Mesenchymal stem cell (in vitro differentiated cells and primary cell): ENCODE data around the gene RIN3.
A peak's percentile ranks its signal among the peaks of the same experiment; 100 is the strongest.

Experiments used
- DNase-seq: peaks from one replicate; pipeline ENCODE4 v3.0.0-alpha.2; 2013
- H2AFZ ChIP-seq: one replicate; pipeline ENCODE4 v1.6.1; 2013; ENCODE audit warnings: low read depth, mild to moderate bottlenecking, control low read depth, inconsistent platforms, low read length, moderate library complexity
- H2AK5ac ChIP-seq: 2 replicates; pipeline ENCODE4 v1.6.1; 2013; ENCODE audit warnings: low read length, moderate library complexity, mild to moderate bottlenecking, inconsistent platforms; ENCODE audit not compliant: severe bottlenecking
- H2BK120ac ChIP-seq: one replicate; pipeline ENCODE4 v1.6.1; 2013; ENCODE audit warnings: low read depth, mild to moderate bottlenecking, inconsistent platforms, low read length, moderate library complexity
- H2BK12ac ChIP-seq, 2 experiments: one replicate each; pipeline ENCODE4 v1.6.1; 2013; ENCODE audit warnings: inconsistent platforms in 2 of 2, low read length in 2 of 2, mild to moderate bottlenecking in 2 of 2, moderate library complexity in 2 of 2, control low read depth in 1 of 2
- H2BK15ac ChIP-seq: one replicate; pipeline ENCODE4 v1.6.1; 2013; ENCODE audit warnings: mild to moderate bottlenecking, low read depth, inconsistent platforms; ENCODE audit not compliant: poor library complexity, severe bottlenecking
- H2BK5ac ChIP-seq: 2 replicates; pipeline ENCODE4 v1.6.1; 2013; ENCODE audit warnings: low read depth, mild to moderate bottlenecking, low read length, control low read depth, inconsistent platforms; ENCODE audit not compliant: poor library complexity, severe bottlenecking
- H3K14ac ChIP-seq, 2 experiments: one replicate each; pipeline ENCODE4 v1.6.1; 2013; ENCODE audit warnings: inconsistent platforms in 2 of 2, low read length in 2 of 2, control low read depth in 1 of 2, mild to moderate bottlenecking in 1 of 2, moderate library complexity in 1 of 2
- H3K18ac ChIP-seq, 2 experiments: one replicate each; pipeline ENCODE4 v1.6.1; 2013; ENCODE audit warnings: inconsistent platforms in 2 of 2, low read length in 2 of 2, control low read depth in 1 of 2, low read depth in 1 of 2, mild to moderate bottlenecking in 1 of 2
- H3K23ac ChIP-seq, 2 experiments: one replicate each; pipeline ENCODE4 v1.6.1; 2013; ENCODE audit warnings: inconsistent platforms in 2 of 2, low read length in 2 of 2, mild to moderate bottlenecking in 2 of 2, moderate library complexity in 2 of 2, control low read depth in 1 of 2
- H3K27ac ChIP-seq: 2 replicates; pipeline ENCODE4 v1.5.1; 2013; ENCODE audit warnings: mild to moderate bottlenecking, moderate library complexity, low read length, control low read depth, inconsistent platforms; ENCODE audit not compliant: poor library complexity, severe bottlenecking
- H3K27me3 ChIP-seq, 2 experiments: 2 replicates each; pipeline versions ENCODE4 v1.6.1 to v1.7.0; 2013; ENCODE audit warnings: low read length in 2 of 2, mild to moderate bottlenecking in 2 of 2, moderate library complexity in 2 of 2, control low read depth in 1 of 2, inconsistent platforms in 1 of 2; ENCODE audit not compliant: control insufficient read depth in 1 of 2, insufficient read depth in 1 of 2
- H3K36me3 ChIP-seq, 2 experiments: 2 replicates each; pipeline versions ENCODE4 v1.6.1 to v1.7.0; 2013; ENCODE audit warnings: low read length in 2 of 2, control low read depth in 1 of 2, inconsistent platforms in 1 of 2, low read depth in 1 of 2, mild to moderate bottlenecking in 1 of 2; ENCODE audit not compliant: insufficient read depth in 2 of 2, control insufficient read depth in 1 of 2
- H3K4ac ChIP-seq, 2 experiments: one replicate each; pipeline ENCODE4 v1.6.1; 2013; ENCODE audit warnings: inconsistent platforms in 2 of 2, low read length in 2 of 2, mild to moderate bottlenecking in 2 of 2, moderate library complexity in 2 of 2, control low read depth in 1 of 2, low read depth in 1 of 2
- H3K4me1 ChIP-seq: 2 replicates; pipeline ENCODE4 v1.6.1; 2013; ENCODE audit warnings: low read depth, low read length, control low read depth; ENCODE audit not compliant: control insufficient read depth, insufficient read depth
- H3K4me2 ChIP-seq: 2 replicates; pipeline ENCODE4 v1.6.1; 2013; ENCODE audit warnings: low read length, mild to moderate bottlenecking, inconsistent platforms; ENCODE audit not compliant: poor library complexity, severe bottlenecking
- H3K4me3 ChIP-seq, 2 experiments: 2 replicates each; pipeline versions ENCODE4 v1.5.1 to v1.7.0; 2013; ENCODE audit warnings: low read length in 2 of 2, mild to moderate bottlenecking in 2 of 2, control low read depth in 1 of 2, low read depth in 1 of 2; ENCODE audit not compliant: insufficient read depth in 1 of 2
- H3K79me1 ChIP-seq: replicated peaks from 2 replicates; pipeline ENCODE4 v1.6.1; 2013; ENCODE audit warnings: mild to moderate bottlenecking, control low read depth, low read length, inconsistent platforms; ENCODE audit not compliant: poor library complexity, severe bottlenecking
- H3K9ac ChIP-seq: 2 replicates; pipeline ENCODE4 v1.7.0; 2013; ENCODE audit warnings: mild to moderate bottlenecking, low read length, moderate library complexity
- H3K9me3 ChIP-seq: 2 replicates; pipeline ENCODE4 v1.7.0; 2013; ENCODE audit warnings: mild to moderate bottlenecking, low read length; ENCODE audit not compliant: control insufficient read depth
- H4K8ac ChIP-seq: one replicate; pipeline ENCODE4 v1.6.1; 2013; ENCODE audit warnings: inconsistent platforms, mild to moderate bottlenecking, low read length, moderate library complexity
- H4K91ac ChIP-seq: one replicate; pipeline ENCODE4 v1.6.1; 2013; ENCODE audit warnings: mild to moderate bottlenecking, low read length, inconsistent platforms
- WGBS: methylation state at CpG from one replicate; pipeline ENCODE4 v1.1.7; 2013; ENCODE audit warnings: mixed read lengths; 5-methylcytosine and 5-hydroxymethylcytosine counted together

The RIN3 gene

DNA sequence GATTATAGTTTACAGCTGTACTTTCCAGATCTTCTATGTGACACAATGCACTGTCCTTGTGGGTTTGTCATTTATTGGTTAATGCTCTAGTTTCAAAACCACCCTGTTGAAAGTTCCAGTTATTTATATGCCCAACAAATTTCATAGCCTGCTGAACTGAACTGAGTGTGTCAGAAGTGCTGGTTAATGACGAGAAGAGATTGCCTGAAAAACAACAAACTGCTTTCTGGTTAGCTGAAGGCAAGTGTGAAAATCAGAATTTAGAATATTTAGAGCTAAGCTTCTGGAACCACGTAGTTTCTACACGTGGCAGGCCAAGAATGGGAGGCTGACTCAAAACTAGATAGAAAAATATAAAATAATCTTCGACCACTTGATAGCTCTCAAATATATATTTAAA is 19.1 kb upstream of the RIN3 start:
- Histone ChIP-seq H4K8ac (no peak overlapping the region), H3K9ac (no peak overlapping the region), H3K4me3 (no peak overlapping the region), H3K27ac (no peak overlapping the region), H3K4me2 (no peak overlapping the region), H2BK12ac (no peak overlapping the region), H3K27me3 (no peaks in the 10 kb centered on the region), H3K4me1 (peaks cover 4% of the 10 kb centered on the region), H3K4ac (no peak overlapping the region), H2AFZ (no peak overlapping the region), H2AK5ac (no peak overlapping the region), H2BK5ac (no peak overlapping the region), H3K18ac (no peak overlapping the region), H3K23ac (no peak overlapping the region), H4K91ac (no peak overlapping the region), H3K9me3 (no peaks in the 10 kb centered on the region), H3K36me3 (no peaks in the 10 kb centered on the region), H2BK15ac (no peak overlapping the region), H2BK120ac (no peak overlapping the region), H3K14ac (no peak overlapping the region), H3K79me1 (no peaks in the 10 kb centered on the region)
- DNase-seq: peak; percentile 59
- 77% methylated on average over 2 of the region's 4 CpGs for WGBS

DNA sequence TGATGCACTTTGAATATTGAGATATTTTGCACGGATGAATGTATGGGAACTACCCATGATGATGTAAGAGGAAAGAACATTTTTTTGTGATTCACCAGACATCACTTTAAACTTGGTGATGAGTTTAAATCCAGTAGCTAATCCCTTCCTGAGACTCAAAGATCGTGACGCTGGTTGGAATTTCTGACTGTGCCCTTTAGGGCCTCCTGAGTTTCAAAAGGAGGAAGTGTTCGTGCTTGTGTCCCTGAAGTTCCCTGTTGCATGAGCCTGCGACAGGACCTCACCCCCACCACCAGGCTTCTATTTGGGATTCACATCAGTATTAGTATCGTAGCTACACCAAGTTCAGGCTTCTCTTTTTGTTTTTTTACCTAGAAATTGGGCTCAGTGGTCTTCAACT is 18.6 kb upstream of the RIN3 start:
- Histone ChIP-seq H3K4me1 (peaks cover 2% of the 10 kb centered on the region), H2BK12ac (no peak overlapping the region), H3K23ac (no peak overlapping the region), H3K9ac (no peak overlapping the region), H2AFZ (no peak overlapping the region), H3K79me1 (no peaks in the 10 kb centered on the region), H3K27ac (no peak overlapping the region), H3K9me3 (no peaks in the 10 kb centered on the region), H4K8ac (peak overlapping the region; percentile 45), H2BK5ac (no peak overlapping the region), H3K4me3 (no peak overlapping the region), H3K4me2 (no peak overlapping the region), H3K36me3 (no peaks in the 10 kb centered on the region), H3K18ac (no peak overlapping the region), H2BK15ac (no peak overlapping the region), H3K14ac (no peak overlapping the region), H3K4ac (no peak overlapping the region), H4K91ac (no peak overlapping the region), H2BK120ac (no peak overlapping the region), H2AK5ac (no peak overlapping the region), H3K27me3 (no peaks in the 10 kb centered on the region)
- DNase-seq: peak; percentile 95
- WGBS: 43% methylated on average over 6 of the region's 6 CpGs

DNA sequence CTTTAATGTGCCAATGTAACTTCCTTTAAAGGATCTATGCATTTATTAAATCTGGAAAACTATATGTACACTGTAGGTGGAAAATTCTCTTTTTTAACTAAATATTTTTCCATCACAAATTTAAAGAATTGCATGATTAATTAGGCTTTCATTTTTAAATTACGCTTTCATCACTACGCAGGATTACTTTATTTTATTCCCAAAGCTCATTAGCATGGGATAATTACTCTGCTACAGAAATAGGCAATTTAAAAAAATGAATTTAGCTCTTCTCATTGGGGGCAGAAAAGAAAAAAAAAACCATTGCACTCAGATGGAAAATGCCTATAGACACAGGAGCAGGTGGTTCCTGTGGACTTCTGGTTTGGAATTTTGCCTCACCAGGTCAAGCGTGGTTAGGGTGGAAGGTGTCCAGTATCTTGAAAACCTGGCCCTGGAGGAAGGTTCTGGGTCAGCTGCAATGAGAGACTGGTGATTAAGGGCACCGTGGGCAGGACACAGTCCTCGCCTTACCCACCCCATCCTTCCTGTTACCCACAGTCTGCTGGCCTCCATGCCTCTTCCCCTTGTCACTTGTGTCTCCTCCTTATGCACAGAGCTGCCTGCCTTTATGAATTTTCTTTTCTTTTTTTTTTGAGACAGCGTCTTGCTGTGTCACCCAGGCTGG is 17.3 kb upstream of the RIN3 start:
- no peaks in the 10 kb centered on the region for H3K36me3 ChIP-seq
- H2BK5ac ChIP-seq: no peak overlapping the region
- WGBS: 89% methylated on average over 4 of the region's 6 CpGs
- H3K14ac ChIP-seq: no peak overlapping the region
- no peak overlapping the region for H3K9ac ChIP-seq
- no peak overlapping the region for H3K4me2 ChIP-seq
- H3K9me3 ChIP-seq: no peaks in the 10 kb centered on the region
- H2AK5ac ChIP-seq: no peak overlapping the region
- H2BK15ac ChIP-seq: no peak overlapping the region
- no peak overlapping the region for H3K18ac ChIP-seq
- H2BK120ac ChIP-seq: no peak overlapping the region
- no peaks in the 10 kb centered on the region for H3K27me3 ChIP-seq
- no peak overlapping the region for H2AFZ ChIP-seq
- H4K91ac ChIP-seq: peak overlapping the region; percentile 28
- no peak overlapping the region for H3K27ac ChIP-seq
- no peak overlapping the region for H3K23ac ChIP-seq
- no peak overlapping the region for H4K8ac ChIP-seq
- DNase-seq: no peak
- no peaks in the 10 kb centered on the region for H3K79me1 ChIP-seq
- peaks cover 1% of the 10 kb centered on the region for H3K4me1 ChIP-seq
- no peak overlapping the region for H2BK12ac ChIP-seq
- H3K4ac ChIP-seq: no peak overlapping the region
- H3K4me3 ChIP-seq: no peak overlapping the region

DNA sequence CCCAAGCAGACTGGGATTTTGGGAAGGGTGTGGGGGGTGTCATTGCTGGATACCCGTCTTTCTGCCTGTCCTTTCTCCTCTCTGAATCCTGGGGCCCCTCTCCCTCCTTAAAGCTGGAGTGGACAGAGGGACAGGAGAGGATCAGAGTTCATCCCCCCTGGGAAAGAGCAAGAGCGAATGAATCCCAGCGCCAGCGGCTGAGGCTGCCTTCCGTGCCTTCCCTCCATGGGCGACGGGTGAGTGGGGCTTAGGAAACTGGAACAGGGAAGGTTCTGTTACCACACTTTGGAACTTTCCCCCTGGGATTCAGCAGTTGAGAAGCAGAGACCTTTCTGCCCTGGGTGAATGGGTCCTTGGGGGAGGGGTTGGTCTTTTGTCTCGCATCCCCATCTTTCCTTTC is 16.2 kb upstream of the RIN3 start:
- WGBS: 93% methylated on average over 7 of the region's 8 CpGs
- H3K9ac ChIP-seq: no peak overlapping the region

More for the DNA sequence above, 16.2 kb upstream of the RIN3 start:
- Histone ChIP-seq H3K4me2 (no peak overlapping the region), H4K91ac (no peak overlapping the region), H2BK12ac (no peak overlapping the region), H2AK5ac (no peak overlapping the region), H2AFZ (no peak overlapping the region), H2BK5ac (no peak overlapping the region), H3K27ac (no peak overlapping the region), H3K4me3 (no peak overlapping the region), H3K4ac (no peak overlapping the region), H2BK15ac (no peak overlapping the region), H3K23ac (no peak overlapping the region), H2BK120ac (no peak overlapping the region), H3K36me3 (no peaks in the 10 kb centered on the region), H3K9me3 (no peaks in the 10 kb centered on the region), H3K4me1 (peaks cover 5% of the 10 kb centered on the region), H4K8ac (no peak overlapping the region), H3K14ac (peak overlapping the region in 1 of 2 experiments; percentile 53), H3K27me3 (no peaks in the 10 kb centered on the region), H3K18ac (no peak overlapping the region), H3K79me1 (no peaks in the 10 kb centered on the region)
- no peak for DNase-seq
